Stomach (tissue), 9 donors: Measurements from ENCODE around the gene HLA-DOB. TPM values are rescaled to one million over a fixed set of nuclear protein-coding genes. Genes with fewer than 3 reads are reported as not detected.

Experiments
- DNase-seq, 2 donors: peaks; one replicate each; pipeline versions ENCODE4 v3.0.0 to v3.0.0-alpha.2; 2013 to 2019
- H3K27ac ChIP-seq, 5 donors: fragments of 200-600 bp in 4 of 5; sonication (generic) in 4 of 5; one replicate each; pipeline ENCODE4 v1.5.1; 2013 to 2019; ENCODE audit warnings: mild to moderate bottlenecking in 1 of 5, moderate library complexity in 1 of 5
- H3K27me3 ChIP-seq, 3 donors: fragments of 200-600 bp; sonication (generic); one replicate each; pipeline ENCODE4 v1.5.1; 2017 to 2019; ENCODE audit warnings: mixed run types in 1 of 3
- H3K36me3 ChIP-seq, 4 donors: fragments of 200-600 bp; sonication (generic); 1 replicate in 3 of 4; 2 replicates in 1 of 4; pipeline ENCODE4 v1.5.1; 2016 to 2019
- H3K4me1 ChIP-seq, 4 donors: fragments of 200-600 bp; sonication (generic); one replicate each; pipeline ENCODE4 v1.5.1; 2016 to 2019
- H3K4me3 ChIP-seq, 4 donors: fragments of 200-600 bp; sonication (generic) in 3 of 4; one replicate each; pipeline ENCODE4 v1.5.1; 2016 to 2019; ENCODE audit warnings: mild to moderate bottlenecking in 1 of 4
- H3K9me3 ChIP-seq, 4 donors: fragments of 200-600 bp; sonication (generic); one replicate each; pipeline ENCODE4 v1.5.1; 2016 to 2019
- CTCF ChIP-seq, 7 experiments: fragments of 450-650 bp in 4 of 7; fragments of 200-600 bp in 3 of 7; sonication (generic) in 3 of 7; IDR thresholded peaks; one replicate each; pipeline ENCODE4 v1.5.1; 2016 to 2019; ENCODE audit warnings: antibody characterized with exemption in 7 of 7, control low read depth in 2 of 7, mild to moderate bottlenecking in 1 of 7
- EP300 ChIP-seq: sonication (generic); formaldehyde crosslinking; IDR thresholded peaks from one replicate; pipeline ENCODE4 v1.6.1; 2017; ENCODE audit warnings: antibody characterized with exemption
- POLR2A ChIP-seq, 4 donors: fragments of 450-650 bp; IDR thresholded peaks; one replicate each; pipeline ENCODE4 v1.6.1; 2016; ENCODE audit warnings: antibody characterized with exemption in 4 of 4, control low read depth in 2 of 4, mild to moderate bottlenecking in 1 of 4, moderate library complexity in 1 of 4
- POLR2AphosphoS5 ChIP-seq, 3 donors: sonication (generic); formaldehyde crosslinking; IDR thresholded peaks; one replicate each; pipeline ENCODE4 v1.6.1; 2016; ENCODE audit warnings: antibody characterized with exemption in 3 of 3
- WGBS, 5 donors: extraction: QIAGEN DNeasy Blood & Tissue Kit in 3 of 5; methylation state at CpG; one replicate each; pipeline versions ENCODE4 v1.1.5 to v1.1.7; 2013 to 2018; 5-methylcytosine and 5-hydroxymethylcytosine counted together
- intact Hi-C: fragments of 100-400 bp; cut with DNase I; formaldehyde crosslinking; loops from one replicate; pipeline ENCODE4 v1.15.1; 2023; ENCODE audit warnings: low total_unique reads
- polyA plus RNA-seq, 3 donors: library from polyadenylated mRNA; stranded (reverse); fragments of 200-250 nt; gene quantifications; one replicate each; pipeline ENCODE4 v1.2.3, GENCODE V29; 2013
- total RNA-seq, 5 donors: library from RNA; depleted of rRNA; stranded (reverse); fragments of >200 nt; gene quantifications; one replicate each; pipeline versions ENCODE4 v1.1.0 to v1.2.3, GENCODE V29; 2014 to 2016
- donor health status: healthy with polysubstance abuse.
- donor health status: Bipolar disorder and iron deficiency.
- donor health status: healthy.

The HLA-DOB gene
- total and polyA plus RNA-seq, 8 donors: 0.81 to 62.9 (median 2.1) TPM; not detected in 2

GRCh38 chr6:32815996-32816395 lies 806 bp downstream of the HLA-DOB start:
- 83 to 95% (median 86%) methylated on average over 2 of the region's 2 CpGs for WGBS, 5 donors
- intact Hi-C loops: no loop called here

GRCh38 chr6:32815115-32815514 lies 1.7 kb downstream of the HLA-DOB start:
- peak overlapping the region in 1 of 5 donors; percentile 45 for H3K27ac ChIP-seq
- no peaks in the 10 kb centered on the region for H3K4me1 ChIP-seq
- intact Hi-C loops: no loop called here
- WGBS, 5 donors: 75 to 80% (median 79%) methylated on average over 5 of the region's 5 CpGs
- no peaks in the 10 kb centered on the region for H3K36me3 ChIP-seq
- no peak overlapping the region for H3K4me3 ChIP-seq
- no peaks in the 10 kb centered on the region for H3K9me3 ChIP-seq
- TF ChIP-seq POLR2A (IDR thresholded peaks at IDR 0.05): no peak
- no peak for TF ChIP-seq CTCF (IDR thresholded peaks at IDR 0.05)
- TF ChIP-seq POLR2AphosphoS5 (IDR thresholded peaks at IDR 0.05): no peak
- no peak for TF ChIP-seq EP300
- peak in 1 of 2 donors; percentile 39 for DNase-seq
- H3K27me3 ChIP-seq: peaks cover 0 to 9% (median 0%) of the 10 kb centered on the region in 3 donors

More at GRCh38 chr6:32815996-32816395, 806 bp downstream of the HLA-DOB start:
- DNase-seq: no peak
- H3K9me3 ChIP-seq: no peaks in the 10 kb centered on the region
- H3K27ac ChIP-seq: peak overlapping the region in 1 of 5 donors; percentile 45
- no peak overlapping the region for H3K4me3 ChIP-seq
- TF ChIP-seq POLR2A (IDR thresholded peaks at IDR 0.05): no peak
- TF ChIP-seq POLR2AphosphoS5 (IDR thresholded peaks at IDR 0.05): no peak
- no peak for TF ChIP-seq CTCF (IDR thresholded peaks at IDR 0.05)
- TF ChIP-seq EP300: no peak
- H3K36me3 ChIP-seq: no peaks in the 10 kb centered on the region
- H3K27me3 ChIP-seq: peaks cover 0 to 9% (median 0%) of the 10 kb centered on the region in 3 donors
- H3K4me1 ChIP-seq: no peaks in the 10 kb centered on the region

- no peak for DNase-seq
- intact Hi-C loops: no loop called here
- peaks cover 0 to 9% (median 0%) of the 10 kb centered on the region in 3 donors for H3K27me3 ChIP-seq
- WGBS, 5 donors: 68 to 92% (median 89%) methylated on average over 2 of the region's 2 CpGs
- no peaks in the 10 kb centered on the region for H3K4me1 ChIP-seq
- H3K27ac ChIP-seq: no peak overlapping the region
- TF ChIP-seq POLR2A (IDR thresholded peaks at IDR 0.05) (no peak), POLR2AphosphoS5 (IDR thresholded peaks at IDR 0.05) (no peak), CTCF (IDR thresholded peaks at IDR 0.05) (no peak), EP300 (no peak)
- H3K4me3 ChIP-seq: no peak overlapping the region
- no peaks in the 10 kb centered on the region for H3K9me3 ChIP-seq
- H3K36me3 ChIP-seq: no peaks in the 10 kb centered on the region
Observed at GRCh38 chr6:32814145-32814544, 2.7 kb downstream of the HLA-DOB start.

GRCh38 chr6:32809171-32809570 lies 7.6 kb downstream of the HLA-DOB start:
- no peak for DNase-seq
- Histone ChIP-seq H3K4me3 (no peak overlapping the region), H3K9me3 (no peaks in the 10 kb centered on the region), H3K27ac (no peak overlapping the region), H3K27me3 (peaks cover 0 to 26% (median 7%) of the 10 kb centered on the region in 3 donors), H3K4me1 (no peaks in the 10 kb centered on the region), H3K36me3 (no peaks in the 10 kb centered on the region)
- WGBS, 5 donors: 0 to 51% (median 33%) methylated on average over 1 of the region's 1 CpG
- intact Hi-C loops: no loop called here
- no peak for TF ChIP-seq CTCF (IDR thresholded peaks at IDR 0.05)
- TF ChIP-seq POLR2AphosphoS5 (IDR thresholded peaks at IDR 0.05): no peak
- no peak for TF ChIP-seq EP300
- no peak for TF ChIP-seq POLR2A (IDR thresholded peaks at IDR 0.05)
